Right atrium auricular region (tissue), 2 donors: ENCODE measurements around the gene CYP2F1. TPM values are rescaled to one million over a fixed set of nuclear protein-coding genes. Genes with fewer than 3 reads are reported as not detected.

Experiments
- DNase-seq: peaks from one replicate; pipeline ENCODE4 v3.0.0-alpha.2; 2019; ENCODE audit warnings: low spot score
- H3K27ac ChIP-seq, 2 donors: fragments of 200-600 bp; sonication (generic); 1 replicate in 1 of 2; 2 replicates in 1 of 2; pipeline ENCODE4 v1.5.1; 2016 to 2019
- H3K27me3 ChIP-seq, 2 donors: fragments of 200-600 bp; sonication (generic); one replicate each; pipeline versions ENCODE4 v1.5.1 to v1.6.0; 2017 to 2019
- H3K36me3 ChIP-seq: fragments of 200-600 bp; sonication (generic); one replicate; pipeline ENCODE4 v1.5.1; 2016
- H3K4me1 ChIP-seq, 2 donors: fragments of 200-600 bp; sonication (generic); one replicate each; pipeline versions ENCODE4 v1.5.1 to v1.6.0; 2017 to 2019
- H3K4me3 ChIP-seq, 2 donors: fragments of 200-600 bp; sonication (generic); 1 replicate in 1 of 2; 2 replicates in 1 of 2; pipeline ENCODE4 v1.5.1; 2017 to 2019; ENCODE audit warnings: mild to moderate bottlenecking in 1 of 2, moderate library complexity in 1 of 2
- H3K9me3 ChIP-seq, 2 donors: fragments of 200-600 bp; sonication (generic); one replicate each; pipeline ENCODE4 v1.5.1; 2019
- CTCF ChIP-seq, 2 donors: fragments of 200-600 bp; sonication (generic); IDR thresholded peaks; one replicate each; pipeline ENCODE4 v1.5.1; 2019; ENCODE audit warnings: antibody characterized with exemption in 2 of 2
- total RNA-seq, 2 donors: library from RNA; depleted of rRNA; stranded (reverse); fragments of >200 nt; gene quantifications; one replicate each; pipeline ENCODE4 v1.1.0, GENCODE V29; 2016

Gene CYP2F1
- total RNA-seq, 2 donors from 2014 or later = not detected

GRCh38 chr19:41154060-41154459, 39.8 kb downstream of the CYP2F1 start:
- no peak for TF ChIP-seq CTCF (IDR thresholded peaks at IDR 0.05)
- no peak for DNase-seq
- Histone ChIP-seq H3K4me1 (no peaks in the 10 kb centered on the region), H3K27ac (no peak overlapping the region), H3K4me3 (no peak overlapping the region), H3K9me3 (peaks cover 0 to 11% of the 10 kb centered on the region in 2 donors), H3K27me3 (no peaks in the 10 kb centered on the region), H3K36me3 (no peaks in the 10 kb centered on the region)

- Histone ChIP-seq H3K36me3 (no peaks in the 10 kb centered on the region), H3K4me3 (no peak overlapping the region), H3K4me1 (no peaks in the 10 kb centered on the region), H3K27ac (no peak overlapping the region), H3K9me3 (peaks cover 0 to 11% of the 10 kb centered on the region in 2 donors), H3K27me3 (no peaks in the 10 kb centered on the region)
- DNase-seq = no peak
- TF ChIP-seq CTCF (IDR thresholded peaks at IDR 0.05) = no peak
These were observed 42.0 kb downstream of the CYP2F1 start for GRCh38 chr19:41156207-41156606.

- Histone ChIP-seq H3K4me1 (no peaks in the 10 kb centered on the region), H3K27ac (no peak overlapping the region), H3K9me3 (peaks cover 0 to 11% of the 10 kb centered on the region in 2 donors), H3K27me3 (no peaks in the 10 kb centered on the region), H3K4me3 (no peak overlapping the region), H3K36me3 (no peaks in the 10 kb centered on the region)
- no peak for TF ChIP-seq CTCF (IDR thresholded peaks at IDR 0.05)
- DNase-seq = no peak
These were observed 45.6 kb downstream of the CYP2F1 start for GRCh38 chr19:41159881-41160280.

GRCh38 chr19:41161903-41162302, 47.7 kb downstream of the CYP2F1 start:
- H3K36me3 ChIP-seq = no peaks in the 10 kb centered on the region
- no peak for TF ChIP-seq CTCF (IDR thresholded peaks at IDR 0.05)
- no peak for DNase-seq
- no peaks in the 10 kb centered on the region for H3K27me3 ChIP-seq
- H3K4me3 ChIP-seq = no peak overlapping the region
- H3K27ac ChIP-seq = no peak overlapping the region
- H3K4me1 ChIP-seq = no peaks in the 10 kb centered on the region
- no peaks in the 10 kb centered on the region for H3K9me3 ChIP-seq

GRCh38 chr19:41166944-41167804, 52.9 kb downstream of the CYP2F1 start:
- H3K4me1 ChIP-seq = no peaks in the 10 kb centered on the region
- no peak for TF ChIP-seq CTCF (IDR thresholded peaks at IDR 0.05)
- DNase-seq = no peak
- H3K27me3 ChIP-seq = no peaks in the 10 kb centered on the region
- H3K9me3 ChIP-seq = no peaks in the 10 kb centered on the region
- no peak overlapping the region for H3K4me3 ChIP-seq
- no peak overlapping the region for H3K27ac ChIP-seq
- no peaks in the 10 kb centered on the region for H3K36me3 ChIP-seq
